Neural crest cell (in vitro differentiated cells): ENCODE measurements around the gene HRH3. TPM values are rescaled to one million over a fixed set of nuclear protein-coding genes. Genes with fewer than 3 reads are reported as not detected.

Experiments
- DNase-seq: peaks from one replicate; pipeline ENCODE4 v3.0.0; 2021; ENCODE audit warnings: low read depth, mixed read lengths, low spot score
- H3K27ac Mint-ChIP-seq: one replicate; pipeline ENCODE4 v1.8.0; 2021; ENCODE audit warnings: mild to moderate bottlenecking, mixed read lengths; ENCODE audit not compliant: unreplicated experiment
- H3K27me3 Mint-ChIP-seq: 2 replicates; pipeline ENCODE4 v1.8.0; 2021; ENCODE audit warnings: low read depth, mild to moderate bottlenecking, mixed read lengths
- H3K36me3 Mint-ChIP-seq: 2 replicates; pipeline ENCODE4 v1.8.0; 2021; ENCODE audit warnings: low read depth, mild to moderate bottlenecking, mixed read lengths
- H3K4me1 Mint-ChIP-seq: 2 replicates; pipeline ENCODE4 v1.8.0; 2021; ENCODE audit warnings: mixed read lengths
- H3K4me3 Mint-ChIP-seq: one replicate; pipeline ENCODE4 v1.8.0; 2021; ENCODE audit warnings: mild to moderate bottlenecking, mixed read lengths
- H3K9me3 Mint-ChIP-seq: 2 replicates; pipeline ENCODE4 v1.8.0; 2021; ENCODE audit warnings: mixed read lengths
- total RNA-seq: library from RNA; stranded (reverse); gene quantifications from 2 replicates; pipeline ENCODE4 v1.2.1, GENCODE V29; 2021
- TF ChIP-seq, protein P1 (sequence below): fragments of 200-600 bp; sonication (generic); conservative IDR thresholded peaks from 2 replicates; pipeline ENCODE4 v1.5.0; 2021; ENCODE audit warnings: antibody characterized with exemption, mild to moderate bottlenecking

The HRH3 gene
- total RNA-seq, 1 donor from 2014 or later, result 0.75 TPM

DNA sequence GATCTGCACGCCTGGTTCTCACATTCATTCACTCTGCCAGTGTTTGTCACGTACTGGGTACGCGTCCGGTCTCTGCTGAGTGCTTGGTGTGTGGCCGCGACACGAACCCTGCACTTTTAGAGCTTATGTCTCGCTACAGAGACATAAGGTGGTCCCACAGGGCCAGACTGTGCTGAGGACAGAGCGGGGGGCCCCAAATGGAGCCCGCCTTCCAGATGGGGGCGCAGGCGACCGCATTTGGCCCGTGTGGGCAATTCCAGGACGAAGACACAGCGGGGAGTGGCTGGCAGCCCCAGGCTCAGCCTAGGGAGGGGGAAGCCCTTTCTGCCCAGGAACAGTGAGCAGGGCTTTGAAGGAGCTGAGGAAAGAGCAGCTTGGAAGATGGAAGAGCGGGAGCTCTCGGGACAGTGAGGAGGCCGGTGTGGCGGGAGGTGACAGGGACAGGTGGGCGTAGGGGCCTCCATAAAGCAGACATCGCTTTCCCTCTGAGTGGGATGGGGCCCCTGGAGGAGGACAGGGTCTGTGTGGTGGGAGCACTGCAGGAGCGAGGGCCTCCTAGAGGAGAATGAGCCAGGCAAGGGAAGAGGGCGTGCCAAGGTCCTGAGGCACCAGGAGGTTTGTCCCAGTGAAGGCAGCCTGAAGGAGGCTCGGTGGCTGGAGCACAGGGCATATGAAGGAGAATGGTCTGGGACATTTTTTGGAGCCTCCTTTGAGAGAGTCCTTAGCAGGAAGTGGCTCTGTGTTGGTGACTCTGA, 45.0 kb downstream of the HRH3 start:
- H3K9me3 Mint-ChIP-seq, result no peaks in the 10 kb centered on the region
- no peak overlapping the region for H3K4me3 Mint-ChIP-seq
- H3K27ac Mint-ChIP-seq, result no peak overlapping the region
- H3K4me1 Mint-ChIP-seq, result no peaks in the 10 kb centered on the region
- H3K27me3 Mint-ChIP-seq, result no peaks in the 10 kb centered on the region
- DNase-seq, result no peak
- H3K36me3 Mint-ChIP-seq, result peaks cover 9% of the 10 kb centered on the region
- TF ChIP-seq, protein P1, sequence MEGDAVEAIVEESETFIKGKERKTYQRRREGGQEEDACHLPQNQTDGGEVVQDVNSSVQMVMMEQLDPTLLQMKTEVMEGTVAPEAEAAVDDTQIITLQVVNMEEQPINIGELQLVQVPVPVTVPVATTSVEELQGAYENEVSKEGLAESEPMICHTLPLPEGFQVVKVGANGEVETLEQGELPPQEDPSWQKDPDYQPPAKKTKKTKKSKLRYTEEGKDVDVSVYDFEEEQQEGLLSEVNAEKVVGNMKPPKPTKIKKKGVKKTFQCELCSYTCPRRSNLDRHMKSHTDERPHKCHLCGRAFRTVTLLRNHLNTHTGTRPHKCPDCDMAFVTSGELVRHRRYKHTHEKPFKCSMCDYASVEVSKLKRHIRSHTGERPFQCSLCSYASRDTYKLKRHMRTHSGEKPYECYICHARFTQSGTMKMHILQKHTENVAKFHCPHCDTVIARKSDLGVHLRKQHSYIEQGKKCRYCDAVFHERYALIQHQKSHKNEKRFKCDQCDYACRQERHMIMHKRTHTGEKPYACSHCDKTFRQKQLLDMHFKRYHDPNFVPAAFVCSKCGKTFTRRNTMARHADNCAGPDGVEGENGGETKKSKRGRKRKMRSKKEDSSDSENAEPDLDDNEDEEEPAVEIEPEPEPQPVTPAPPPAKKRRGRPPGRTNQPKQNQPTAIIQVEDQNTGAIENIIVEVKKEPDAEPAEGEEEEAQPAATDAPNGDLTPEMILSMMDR, result no peak

DNA sequence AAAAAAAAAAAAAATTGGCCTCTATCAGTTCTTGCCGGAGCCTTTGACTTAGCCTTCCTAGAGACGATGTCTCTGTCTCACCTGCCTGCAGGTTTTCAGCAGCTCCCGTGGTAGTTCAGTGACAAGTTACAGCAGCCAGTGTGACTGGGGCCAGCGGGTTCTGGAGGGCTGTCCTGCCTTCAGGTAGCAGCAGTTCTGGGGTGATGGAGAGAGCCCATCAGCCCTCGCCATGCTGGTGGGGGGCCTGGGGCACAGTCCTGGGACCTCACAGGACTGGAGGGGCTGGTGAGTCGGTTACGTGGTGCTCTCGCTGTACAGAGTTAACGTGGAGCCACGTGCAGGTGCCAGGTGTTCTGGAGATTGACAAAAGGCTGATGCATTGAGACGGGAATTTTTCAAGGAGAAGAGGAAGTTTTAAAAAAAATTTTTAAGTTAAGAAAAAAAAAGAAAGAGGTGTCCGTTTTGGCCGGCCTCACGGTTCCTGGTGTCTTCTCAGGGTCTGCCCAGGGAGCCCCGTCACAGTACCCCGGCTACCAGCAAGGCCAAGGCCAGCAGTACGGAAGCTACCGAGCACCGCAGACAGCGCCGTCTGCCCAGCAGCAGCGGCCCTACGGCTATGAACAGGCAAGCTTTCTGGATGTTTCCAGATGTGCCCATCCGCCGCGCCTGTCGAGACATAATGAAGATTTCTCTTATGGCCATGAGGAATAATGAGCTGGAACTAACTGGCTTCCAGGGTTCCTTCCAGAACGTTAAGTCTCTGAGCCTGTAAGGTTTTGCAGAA, 45.9 kb downstream of the HRH3 start:
- peaks cover 9% of the 10 kb centered on the region for H3K36me3 Mint-ChIP-seq

GRCh38 chr20:62172666-62173065, 47.4 kb downstream of the HRH3 start:
- Mint-ChIP-seq H3K27ac (no peak overlapping the region), H3K4me1 (no peaks in the 10 kb centered on the region), H3K36me3 (peaks cover 6% of the 10 kb centered on the region), H3K27me3 (no peaks in the 10 kb centered on the region), H3K4me3 (no peak overlapping the region), H3K9me3 (no peaks in the 10 kb centered on the region)
- DNase-seq, result no peak
- TF ChIP-seq, protein P1, result no peak

More for the DNA sequence above, 45.9 kb downstream of the HRH3 start:
- H3K27me3 Mint-ChIP-seq, result no peaks in the 10 kb centered on the region
- no peak overlapping the region for H3K4me3 Mint-ChIP-seq
- H3K4me1 Mint-ChIP-seq, result no peaks in the 10 kb centered on the region
- no peak overlapping the region for H3K27ac Mint-ChIP-seq
- DNase-seq, result no peak
- H3K9me3 Mint-ChIP-seq, result no peaks in the 10 kb centered on the region
- TF ChIP-seq, protein P1, result no peak

- peaks cover 8% of the 10 kb centered on the region for H3K36me3 Mint-ChIP-seq
- H3K27ac Mint-ChIP-seq, result peak overlapping the region; percentile 53
- no peaks in the 10 kb centered on the region for H3K9me3 Mint-ChIP-seq
- no peaks in the 10 kb centered on the region for H3K27me3 Mint-ChIP-seq
- H3K4me3 Mint-ChIP-seq, result no peak overlapping the region
- no peak for DNase-seq
- no peaks in the 10 kb centered on the region for H3K4me1 Mint-ChIP-seq
- TF ChIP-seq, protein P1, result no peak
Measured at GRCh38 chr20:62171245-62171644, 48.8 kb downstream of the HRH3 start.

DNA sequence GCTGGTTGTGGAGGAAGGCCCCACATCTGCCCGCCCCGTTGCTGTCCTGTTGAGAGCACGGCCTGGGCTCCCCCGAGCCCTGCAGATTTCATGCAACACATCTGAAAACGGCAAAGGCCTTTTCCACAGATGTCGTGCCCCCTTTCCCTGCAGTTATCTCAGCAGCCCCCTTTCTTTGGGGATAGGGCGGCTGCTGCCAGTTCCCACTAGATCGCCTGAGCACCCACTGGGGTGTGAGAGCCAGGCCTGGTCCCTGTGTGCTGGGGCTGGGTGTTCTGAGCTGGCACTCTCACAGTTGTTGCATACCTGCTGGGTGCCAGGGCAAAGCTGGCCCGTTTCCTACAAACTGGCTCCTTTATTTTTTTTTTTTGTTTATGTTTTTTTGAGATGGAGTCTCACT, 49.5 kb downstream of the HRH3 start:
- H3K27ac Mint-ChIP-seq, result no peak overlapping the region
- no peaks in the 10 kb centered on the region for H3K27me3 Mint-ChIP-seq
- no peaks in the 10 kb centered on the region for H3K4me1 Mint-ChIP-seq
- TF ChIP-seq, protein P1, result no peak
- H3K9me3 Mint-ChIP-seq, result no peaks in the 10 kb centered on the region
- H3K4me3 Mint-ChIP-seq, result no peak overlapping the region
- H3K36me3 Mint-ChIP-seq, result peaks cover 8% of the 10 kb centered on the region
- no peak for DNase-seq
